NCI-H748 treated with DMSO at 0.1 percent for 48 hours (cell line): ENCODE results near the gene NXPH3.
A peak's percentile ranks its signal among the peaks of the same experiment; 100 is the strongest.
"Not testable (repeated sequence)": the region's sequence is repeated elsewhere in the genome, so short reads cannot be mapped to it uniquely, and the experiment has no call there.

Source experiments
- DNase-seq: peaks from one replicate; lab custom pipeline; 2025; lab: John Stamatoyannopoulos, UW

The NXPH3 gene

DNA sequence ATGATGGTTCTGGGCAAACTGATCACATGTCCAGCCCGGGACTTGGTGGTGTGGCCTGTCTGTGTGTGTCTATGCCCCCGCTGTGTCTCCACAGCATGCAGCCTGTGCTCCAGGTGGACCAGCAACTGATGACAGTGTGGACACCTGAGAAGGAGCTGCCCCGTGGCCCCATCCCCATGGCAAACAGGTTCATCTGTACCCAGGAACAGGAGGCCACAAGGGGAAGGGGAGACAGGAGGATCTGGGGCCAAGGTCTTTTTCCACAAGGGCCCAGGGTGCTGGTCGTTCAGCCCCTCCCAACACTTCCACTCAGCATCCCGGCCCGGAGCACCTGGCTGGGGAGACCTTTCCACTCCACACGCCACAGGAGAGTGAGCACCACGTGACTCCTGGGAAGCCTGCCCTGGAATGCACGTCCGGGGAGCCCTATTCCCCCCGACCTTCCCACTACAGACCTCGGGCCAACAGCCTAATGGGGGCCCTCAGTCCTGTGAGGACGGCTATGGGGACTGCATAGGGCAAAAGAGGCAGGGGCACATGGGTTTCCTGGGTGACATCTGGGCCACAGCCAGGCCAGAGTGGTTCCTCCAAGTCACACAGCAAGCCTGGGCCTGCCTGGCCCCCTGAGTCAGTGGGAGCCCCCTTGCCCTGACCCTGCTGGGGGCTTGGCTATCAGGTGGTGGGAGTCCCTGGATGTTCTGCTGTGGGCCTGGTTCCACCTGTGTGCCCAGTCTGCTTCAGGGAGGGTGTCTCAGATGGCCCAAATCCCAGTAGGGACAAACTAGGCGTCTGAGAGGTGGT, 20.8 kb upstream of the NXPH3 start:
- DNase-seq = no peak

DNA sequence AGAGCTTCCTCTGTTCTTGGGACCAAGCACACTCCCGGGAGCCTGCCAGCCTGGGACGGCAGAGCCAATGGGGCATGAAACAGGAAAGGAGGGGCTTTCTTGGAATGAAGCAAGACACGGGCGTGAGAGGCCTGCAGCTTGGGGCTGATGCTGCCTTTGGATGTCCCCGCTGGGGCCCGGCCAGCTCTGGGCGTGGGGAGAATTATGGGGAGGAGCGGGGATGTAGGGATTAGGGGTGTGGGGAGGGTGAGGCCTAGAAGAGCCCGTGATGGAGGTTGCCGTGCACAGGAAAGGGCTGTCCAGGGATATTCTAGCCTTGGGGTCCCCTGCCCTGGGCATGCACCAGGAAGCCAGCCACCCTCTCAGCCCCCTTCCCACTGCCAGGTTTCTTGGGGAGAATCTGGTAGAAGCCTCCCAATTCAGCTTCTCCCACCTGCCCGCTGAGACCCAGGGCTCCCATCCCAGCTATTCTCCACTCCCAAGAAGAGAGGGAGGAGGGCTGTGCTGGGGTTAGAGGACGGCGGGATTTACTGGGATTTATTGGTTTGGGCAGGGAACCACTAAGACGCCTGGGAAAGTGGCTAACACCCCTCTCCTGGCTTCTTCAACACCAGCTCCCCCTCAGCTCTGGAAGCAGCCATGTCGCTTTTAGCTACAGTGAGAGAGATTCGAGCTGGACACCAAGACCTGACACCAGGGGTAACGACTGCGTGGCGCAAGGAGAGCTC, 20.0 kb upstream of the NXPH3 start:
- DNase-seq = no peak

DNA sequence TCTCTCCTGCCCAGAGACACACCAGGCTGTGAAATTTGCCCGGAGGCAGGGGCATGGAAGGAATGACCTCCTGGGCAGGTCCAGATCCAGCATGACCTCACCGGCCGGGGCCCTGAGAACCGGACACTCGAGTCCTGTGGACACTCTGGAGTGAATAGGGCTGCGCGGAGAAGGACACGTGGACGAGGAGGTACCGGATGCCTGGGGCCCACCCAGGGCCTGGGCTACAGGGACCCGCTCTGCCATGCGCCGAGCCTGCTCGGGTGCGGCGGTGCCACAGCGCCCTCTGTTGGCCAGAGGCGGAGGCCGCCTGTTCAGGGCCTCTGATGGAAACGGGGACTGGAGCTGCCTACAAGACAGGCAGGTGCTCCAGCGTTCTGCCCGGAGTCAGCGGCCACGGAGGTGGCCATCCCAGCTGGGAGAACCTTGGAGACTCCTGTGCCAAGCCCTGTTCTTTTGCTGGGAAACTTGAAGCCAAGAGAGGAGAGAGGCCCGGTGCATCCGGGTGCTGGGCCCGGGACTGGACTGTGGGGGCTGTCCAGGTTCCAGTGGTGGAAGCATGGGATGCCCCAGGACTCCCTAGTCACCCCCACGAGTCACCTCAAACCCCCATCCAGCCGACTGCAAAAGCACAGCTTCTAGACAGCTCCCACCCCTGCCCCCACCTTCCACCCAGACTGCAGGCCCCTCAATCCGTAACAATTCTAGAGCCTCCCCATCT, 19.3 kb upstream of the NXPH3 start:
- peak; percentile 18 for DNase-seq

DNA sequence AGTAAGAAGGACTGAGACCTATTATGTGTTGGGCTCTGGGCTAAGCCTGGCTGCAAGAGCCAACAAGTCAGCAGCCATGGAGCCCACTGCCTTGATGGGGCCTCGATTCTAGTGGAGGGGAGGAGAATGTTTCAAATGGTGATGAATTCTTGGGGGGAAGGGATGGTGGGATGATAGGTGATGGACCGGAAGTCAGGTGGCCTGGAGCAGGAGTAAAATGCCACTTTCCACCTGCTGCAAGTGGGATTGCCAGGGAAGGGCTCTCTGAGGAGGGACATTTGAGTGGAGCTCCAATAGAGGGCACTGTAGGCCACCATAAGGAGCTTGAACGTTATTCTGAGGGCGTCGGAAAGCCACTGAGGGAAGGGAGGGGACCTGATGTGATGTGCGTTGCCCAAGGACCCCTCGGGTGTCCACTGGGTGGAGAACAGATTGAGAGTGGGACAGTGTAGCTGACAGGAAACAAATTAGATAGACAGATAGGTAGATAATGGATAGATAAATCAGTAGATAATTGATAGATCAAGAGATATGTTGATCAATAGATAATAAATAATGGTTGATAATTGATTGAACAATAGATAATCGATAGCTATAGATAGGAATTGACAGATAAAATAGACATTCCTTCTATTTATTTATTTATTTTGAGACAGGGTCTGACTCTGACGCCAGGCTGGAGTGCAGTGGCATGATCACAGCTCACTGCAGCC, 18.2 kb upstream of the NXPH3 start:
- peak; percentile 26 for DNase-seq

DNA sequence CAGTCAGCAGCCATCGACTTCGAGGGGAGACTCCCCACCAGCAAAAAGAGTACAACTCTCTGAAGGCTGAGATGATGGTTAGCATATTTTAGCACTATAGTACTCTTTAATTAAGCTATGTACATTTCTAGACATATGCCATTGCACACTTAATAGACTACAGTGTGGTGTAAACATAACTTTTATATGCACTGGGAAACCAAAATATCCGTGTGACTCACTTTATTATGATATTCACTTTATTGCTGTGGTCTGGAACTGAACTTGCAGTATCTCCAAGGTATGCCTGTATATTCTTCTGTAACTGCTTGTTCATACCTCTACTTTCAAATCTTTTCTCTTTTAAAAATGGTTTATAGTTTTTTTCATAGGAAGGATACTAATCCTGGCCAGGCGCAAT, 11.0 kb upstream of the NXPH3 start:
- no peak for DNase-seq

DNA sequence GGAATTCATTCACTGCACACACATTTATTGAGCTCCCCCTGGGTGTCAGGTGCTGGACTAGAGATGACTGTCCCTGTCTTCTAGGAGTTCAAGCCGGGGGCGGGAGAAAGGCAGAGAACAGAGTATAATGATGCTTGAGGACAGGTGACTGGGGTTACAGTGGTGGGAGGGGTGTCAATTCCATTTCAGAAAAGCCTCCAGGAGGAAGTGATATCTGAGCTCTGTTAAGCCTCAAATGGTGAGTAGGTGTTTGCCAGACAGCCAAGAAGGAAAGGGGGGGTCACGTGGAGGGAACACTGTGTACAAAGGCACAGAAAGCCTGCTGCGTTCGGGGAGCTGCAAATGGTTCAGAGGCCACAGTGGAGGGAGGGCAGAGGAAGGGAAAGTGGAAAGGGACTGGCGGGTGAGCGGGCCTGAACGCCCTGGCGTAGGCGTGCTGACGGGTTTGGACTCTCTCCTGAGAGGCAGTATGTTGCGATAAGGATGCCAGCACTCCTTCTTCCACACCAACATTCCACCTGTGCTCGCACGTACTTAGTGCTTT, 9.7 kb upstream of the NXPH3 start:
- DNase-seq = no peak

DNA sequence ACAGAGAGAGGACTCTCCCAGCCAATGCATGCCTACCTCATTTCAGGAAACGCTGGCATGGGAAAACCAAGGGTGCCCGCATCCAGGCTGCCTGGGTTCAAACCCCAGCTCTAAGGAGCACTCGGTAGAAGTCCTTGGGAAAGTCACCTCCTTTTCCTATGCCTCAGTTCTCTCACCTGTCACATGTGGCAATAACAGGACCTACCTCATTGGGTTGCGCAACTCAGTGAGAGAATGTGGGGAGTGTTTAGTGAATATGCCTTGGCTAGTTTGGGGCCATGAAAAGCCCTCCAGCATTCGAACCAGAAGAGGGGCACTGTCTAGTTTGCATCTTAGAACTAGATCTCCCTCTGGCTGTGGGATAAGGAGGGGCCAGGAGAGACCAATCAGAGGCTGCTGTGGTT, 9.0 kb upstream of the NXPH3 start:
- DNase-seq = no peak

DNA sequence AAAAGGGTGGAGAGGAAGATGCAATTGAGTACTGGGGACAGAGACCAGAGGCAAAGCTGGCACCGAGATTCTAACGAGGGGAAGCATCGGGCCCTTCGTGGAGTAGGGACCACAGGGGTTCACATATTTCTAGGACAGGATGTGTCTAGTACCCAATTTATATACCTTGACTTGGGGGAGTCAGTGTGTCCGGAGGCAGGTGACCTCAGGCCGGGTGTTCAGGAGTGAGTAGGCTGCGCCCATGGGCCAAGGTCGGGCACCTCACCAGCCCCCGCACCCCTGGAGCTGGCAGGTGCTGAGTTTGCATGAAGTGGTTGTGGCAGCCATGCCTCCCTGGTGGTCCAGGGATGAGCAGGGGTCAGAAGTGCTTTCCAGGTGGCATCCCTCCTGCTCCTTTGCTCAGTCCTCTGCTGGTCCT, 8.6 kb upstream of the NXPH3 start:
- no peak for DNase-seq

DNA sequence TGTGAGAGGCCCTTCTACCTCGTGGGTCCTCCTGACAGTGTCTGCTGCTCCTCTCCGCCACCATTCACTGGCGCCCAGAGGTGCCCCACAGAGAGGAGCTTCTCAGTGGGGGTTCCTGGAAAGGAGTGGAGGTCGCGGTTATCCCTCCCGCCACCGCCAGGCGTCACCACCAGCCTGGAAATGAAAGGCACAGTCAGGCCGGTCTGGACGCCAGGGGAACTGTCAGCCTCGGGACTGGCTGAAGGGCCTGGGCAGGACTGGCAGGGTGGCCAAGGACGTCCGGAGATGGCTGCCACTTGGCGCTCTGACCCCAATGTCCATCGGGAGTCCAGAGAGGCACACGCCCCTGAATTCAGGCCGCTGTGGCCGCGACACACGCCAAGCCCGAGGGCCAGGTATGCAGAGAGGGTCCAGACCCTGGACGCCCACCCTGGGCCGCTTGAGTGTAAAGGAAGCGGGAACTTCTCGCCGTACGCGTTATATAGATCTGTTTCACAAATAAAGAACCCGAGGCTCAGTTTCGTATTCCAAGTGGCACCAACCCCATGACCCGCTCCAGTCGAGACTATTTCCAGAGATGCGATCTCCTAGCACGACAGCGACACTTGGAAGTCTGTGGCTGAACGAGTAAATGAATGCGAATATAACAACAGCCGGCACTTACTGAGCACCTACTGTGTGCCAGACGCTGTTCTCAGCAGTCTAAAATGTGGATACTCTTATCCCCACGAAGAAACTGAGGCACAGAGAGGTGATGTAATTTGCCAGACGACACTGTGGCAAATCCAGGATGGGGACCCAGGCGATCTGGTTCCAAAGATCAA, 7.6 kb upstream of the NXPH3 start:
- DNase-seq = peak; percentile 41

DNA sequence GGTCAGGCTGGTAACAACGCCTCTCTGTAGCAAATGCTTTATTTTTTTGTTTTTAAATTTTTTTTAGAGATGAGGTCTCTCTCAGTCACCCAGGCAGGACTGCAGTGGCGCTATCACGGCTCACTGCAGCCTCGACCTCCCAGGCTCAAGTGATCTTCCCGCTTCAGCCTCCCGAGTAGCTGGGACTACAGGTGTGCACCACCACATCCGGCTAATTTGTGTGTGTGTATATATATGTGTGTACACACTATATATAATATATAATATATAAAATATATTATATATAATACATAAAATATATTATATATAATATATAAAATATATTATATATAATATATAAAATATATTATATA, 7.0 kb upstream of the NXPH3 start:
- not testable (repeated sequence) for DNase-seq

DNA sequence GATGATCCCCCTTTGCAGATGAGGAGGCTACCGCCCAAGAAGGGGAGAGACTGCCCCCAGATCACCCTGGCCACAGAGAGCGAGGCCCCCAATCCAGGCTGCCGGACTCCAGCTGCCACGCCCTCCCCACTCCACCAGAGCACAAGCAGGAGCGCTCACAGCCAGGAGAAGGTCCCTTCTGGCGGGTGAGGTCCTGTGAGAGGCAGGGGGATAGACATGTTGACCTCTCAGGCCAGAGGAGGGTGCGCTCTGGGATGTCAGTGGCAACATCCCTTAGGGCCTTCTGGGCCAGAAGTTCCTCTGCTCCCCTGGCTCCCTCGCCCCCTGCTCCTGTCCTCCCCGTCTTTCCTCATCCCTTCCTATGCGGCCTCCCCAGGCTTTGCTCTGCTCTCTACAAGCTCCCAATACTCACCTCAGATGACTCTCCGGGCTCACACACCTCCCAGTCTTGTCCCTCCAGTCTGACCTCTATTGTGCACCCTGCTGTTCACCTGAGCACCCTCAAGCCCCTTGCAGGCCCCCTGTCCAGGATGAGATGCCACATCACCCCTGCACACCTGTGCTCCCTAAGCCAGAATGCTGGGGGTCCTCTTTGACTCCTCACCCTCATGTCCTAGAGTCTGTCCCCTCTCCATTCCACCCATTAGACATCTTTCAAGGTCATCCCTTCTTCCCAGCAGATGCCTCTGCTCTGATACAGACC, 5.0 kb upstream of the NXPH3 start:
- no peak for DNase-seq

DNA sequence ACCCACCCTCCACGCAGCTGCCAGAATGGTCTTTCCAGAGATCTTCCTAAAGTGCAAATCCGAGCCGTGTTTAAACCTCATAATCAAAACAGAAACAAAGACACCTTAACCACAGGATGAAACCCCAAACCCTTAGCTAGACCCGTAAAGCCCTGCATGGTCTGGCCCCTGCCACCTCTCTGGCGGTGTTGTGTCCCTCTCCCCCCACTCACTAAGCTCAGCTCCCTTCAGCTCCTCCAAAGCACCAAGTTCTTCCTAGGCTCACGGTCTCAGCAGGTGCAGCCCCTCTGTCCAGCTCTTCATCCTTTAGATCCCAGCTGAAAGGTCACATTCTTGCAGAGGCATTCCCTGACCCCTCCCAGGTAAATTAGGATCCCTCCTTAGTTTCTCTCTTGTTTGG, 4.4 kb upstream of the NXPH3 start:
- no peak for DNase-seq

DNA sequence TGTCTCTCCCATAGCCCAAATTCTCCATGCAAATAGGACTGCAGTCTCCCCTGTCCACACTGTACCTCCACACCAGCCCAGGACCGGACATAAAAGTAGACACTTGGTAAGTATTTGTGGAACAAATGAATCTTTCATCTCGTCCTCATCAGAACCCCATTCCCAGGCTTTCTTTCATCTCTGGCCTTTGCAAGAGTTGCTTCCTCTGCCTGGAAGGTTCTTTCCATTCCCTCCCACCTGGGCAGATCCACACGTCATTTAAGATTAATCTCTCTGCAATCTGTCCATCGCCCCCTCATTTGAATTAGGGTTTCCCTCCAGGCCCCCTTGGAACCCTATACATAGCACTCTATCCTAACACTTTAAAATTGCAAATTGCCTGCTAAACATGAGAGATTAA, 3.9 kb upstream of the NXPH3 start:
- no peak for DNase-seq

DNA sequence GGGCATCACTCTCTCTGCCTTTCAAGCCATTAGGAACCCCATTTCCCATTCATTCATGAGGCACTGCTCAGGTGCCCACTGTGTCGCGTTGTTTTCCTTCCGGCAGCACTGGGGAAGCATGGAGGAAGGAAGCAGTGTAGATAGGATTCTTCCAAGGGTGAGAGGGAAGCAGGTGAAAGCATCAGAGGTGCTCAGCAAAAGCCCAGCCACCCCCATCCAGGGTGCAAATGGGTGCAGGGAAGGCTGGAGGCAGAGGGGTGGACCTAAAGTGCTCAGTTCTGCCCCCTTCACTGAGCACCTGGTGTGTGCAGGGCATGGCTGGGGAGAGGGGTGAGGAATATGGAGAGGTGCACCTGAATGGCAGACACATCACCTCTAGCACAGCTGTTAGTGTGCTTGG, 3.4 kb upstream of the NXPH3 start:
- DNase-seq = no peak

DNA sequence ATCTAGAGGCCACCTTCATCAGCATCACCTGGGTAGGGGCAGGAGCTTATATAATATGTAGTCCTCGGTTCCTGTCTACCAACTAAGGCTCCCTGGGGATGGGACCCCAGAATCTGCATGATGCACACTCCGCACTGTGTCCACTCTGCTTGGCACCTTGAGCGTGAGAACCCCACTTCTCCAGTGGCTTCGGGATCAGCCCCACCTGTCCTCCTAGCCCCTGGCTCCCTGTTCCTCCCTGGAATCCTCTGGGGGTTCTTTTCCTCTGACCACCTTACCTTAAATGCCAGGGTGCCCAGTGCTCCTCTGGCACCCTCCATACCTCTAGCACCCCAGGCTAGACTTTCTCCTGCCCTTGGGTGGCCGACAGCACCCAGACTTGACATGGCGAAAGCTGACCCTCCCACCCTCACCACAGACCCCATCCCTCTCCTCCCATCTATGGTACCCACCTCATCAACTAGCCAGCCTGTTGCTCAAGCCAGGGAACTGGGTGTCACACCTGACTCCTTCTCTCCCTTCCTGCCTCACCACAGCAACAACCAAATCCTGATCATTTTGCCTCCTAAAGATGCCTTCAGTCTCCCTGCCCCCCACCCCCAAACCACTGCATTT, 2.8 kb upstream of the NXPH3 start:
- no peak for DNase-seq

DNA sequence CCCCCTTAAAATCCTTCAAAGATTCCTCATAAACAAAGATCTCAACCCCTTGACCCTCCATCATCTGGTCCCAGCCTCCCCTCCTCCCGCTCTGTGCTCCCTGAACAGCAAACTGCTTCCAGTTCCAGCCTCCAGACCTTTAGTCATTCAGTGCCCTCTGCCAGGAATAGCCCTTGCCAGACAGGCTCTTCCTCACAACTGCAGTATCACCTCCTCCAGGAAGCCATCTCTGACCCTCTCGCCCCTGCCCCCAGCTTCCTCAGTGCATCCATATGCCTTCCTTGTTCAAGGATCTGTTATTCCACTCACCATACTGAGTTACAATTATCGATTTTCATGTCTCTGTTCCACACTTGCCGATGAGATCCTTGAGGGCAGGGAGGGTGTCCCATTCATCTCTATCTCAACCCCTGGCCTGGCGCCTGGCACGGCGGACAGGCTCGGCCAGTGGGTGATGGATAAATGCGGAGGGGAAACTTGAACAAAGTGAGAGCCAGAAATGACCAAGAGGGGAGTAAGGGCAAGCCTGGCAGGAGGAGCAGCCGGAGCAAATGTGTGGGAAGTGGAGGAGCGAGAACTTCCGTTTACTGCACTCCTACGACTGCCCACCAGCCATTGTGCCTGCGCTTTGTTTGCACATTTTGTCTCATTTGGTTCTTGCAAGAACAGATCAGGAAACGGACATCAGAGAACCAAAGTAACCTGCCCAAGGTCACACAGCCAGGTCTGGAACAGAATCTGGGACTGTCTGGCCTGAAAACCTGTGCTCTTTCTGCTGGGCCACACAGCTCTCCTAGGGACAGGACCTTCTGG, 2.0 kb upstream of the NXPH3 start:
- no peak for DNase-seq

DNA sequence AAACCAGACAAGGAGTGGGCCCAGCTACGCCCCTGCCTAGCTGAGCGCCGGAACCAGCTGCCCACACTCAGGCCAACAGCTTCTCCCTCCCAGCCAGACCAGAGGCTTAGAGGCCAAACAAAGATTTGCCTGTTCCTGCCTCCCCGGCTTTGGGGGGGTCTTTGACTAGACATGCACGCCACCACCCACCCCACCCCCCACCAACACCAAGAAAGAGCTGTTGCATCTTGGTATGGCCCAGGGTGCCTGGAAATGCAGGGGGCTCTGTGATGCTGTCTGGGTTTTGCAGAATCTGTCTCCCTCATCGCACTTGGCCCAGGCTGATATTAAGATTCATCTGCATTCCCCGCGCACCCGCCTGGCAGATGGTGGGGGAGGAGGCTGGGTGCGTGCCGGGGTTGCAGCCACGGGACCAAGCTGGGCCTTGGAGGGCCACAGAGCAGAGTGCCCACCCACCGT, 1.3 kb upstream of the NXPH3 start:
- no peak for DNase-seq

DNA sequence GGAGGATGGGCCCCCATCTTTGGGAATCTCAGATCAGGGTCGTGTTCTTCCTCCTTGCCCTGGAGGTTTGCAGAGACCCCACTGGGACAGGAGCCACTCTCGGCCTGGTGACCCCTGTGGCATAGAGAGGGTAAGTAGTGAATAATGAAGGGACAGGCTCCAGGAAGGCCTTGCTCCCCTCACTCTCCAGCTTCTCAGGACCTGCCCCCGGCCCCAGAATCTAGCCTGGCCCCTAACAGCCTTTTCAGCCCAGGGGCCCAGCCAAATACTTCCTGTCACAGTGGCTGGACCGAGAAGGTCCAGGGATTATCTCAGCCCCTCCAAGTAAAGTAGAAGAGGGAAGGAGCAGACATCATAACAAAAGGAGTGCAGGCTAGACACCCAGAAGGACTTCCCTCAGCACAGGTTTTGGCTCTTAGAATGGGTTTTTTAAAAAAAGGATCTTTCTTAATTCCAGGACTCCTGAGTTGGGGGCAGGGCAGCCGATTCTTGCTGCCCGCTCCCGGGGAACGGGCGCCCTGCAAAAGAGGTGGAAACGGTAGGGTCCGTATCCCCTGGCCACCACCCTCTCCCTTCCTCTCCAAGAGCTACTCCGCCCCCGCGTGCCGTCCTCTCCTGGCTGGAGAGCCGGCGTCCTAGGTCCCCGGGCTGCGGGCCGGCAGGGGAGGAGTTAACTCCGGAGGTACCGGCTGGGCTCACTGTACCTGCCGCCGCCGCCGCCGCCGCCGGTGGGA, 559 bp upstream of the NXPH3 start:
- DNase-seq = no peak
